HCT116 (cell line): Measurements from ENCODE around the gene ZDHHC21. TPM values are rescaled to one million over a fixed set of nuclear protein-coding genes. Genes with fewer than 3 reads are reported as not detected.

ENCODE experiments used
- ATAC-seq: fragments of 200-7000 bp; cut with Tn5 transposase; 2 replicates; pipeline ENCODE4 v1.9.1; 2020; ENCODE audit warnings: mild to moderate bottlenecking, moderate library complexity
- BruUV-seq: library from RNA; stranded (reverse); fragments of 400-500 nt; replicated peaks from 2 replicates; lab custom pipeline; 2021; lab: Mats Ljungman, UMichigan
- CTCF ChIA-PET: fragments of 300-600 bp; sonication (Branson Sonifier 250); formaldehyde crosslinking; loops from one replicate; lab custom pipeline; 2021; ENCODE audit warnings: antibody characterized with exemption; lab: Charles Lee
- POLR2A ChIA-PET: fragments of 300-600, 350-600 bp; sonication (Branson Sonifier 250); formaldehyde crosslinking; loops from one replicate; lab custom pipeline; 2021; ENCODE audit warnings: antibody characterized with exemption; lab: Charles Lee
- RAD21 ChIA-PET, 2 experiments: fragments of 300-600 bp; sonication (Branson Sonifier 250); formaldehyde crosslinking; loops; one replicate each; lab custom pipeline; 2023; ENCODE audit warnings: low total read pairs in 2 of 2; ENCODE audit not compliant: uncharacterized antibody in 2 of 2, unreplicated experiment in 2 of 2, low non-redundant PET in 1 of 2; lab: Charles Lee
- DNase-seq: peaks from one replicate; pipeline ENCODE4 v3.0.0-alpha.2; 2010; ENCODE audit warnings: low read depth, low spot score
- H2AFZ ChIP-seq: fragments of 200-600 bp; shearing (Covaris generic), sonication (generic); 2 replicates; pipeline ENCODE4 v1.6.1; 2017; ENCODE audit warnings: low read depth, mixed run types, mixed read lengths, antibody characterized with exemption, low read length; ENCODE audit not compliant: poor library complexity, severe bottlenecking
- H3K27ac ChIP-seq: 2 replicates; pipeline ENCODE4 v1.5.1; 2012; ENCODE audit warnings: low read depth, low read length
- H3K27me3 ChIP-seq: fragments of 200-600 bp; sonication (generic); 2 replicates; pipeline ENCODE4 v1.6.1; 2016; ENCODE audit warnings: mixed run types, low read length, mixed read lengths; ENCODE audit not compliant: insufficient read depth
- H3K36me3 ChIP-seq, 2 experiments: fragments of 200-500 bp in 1 of 2; fragments of 200-600 bp in 1 of 2; sonication (Bioruptor generic) in 1 of 2; sonication (generic) in 1 of 2; 2 replicates each; pipeline versions ENCODE4 v1.5.1 to v1.6.1; 2014 to 2016; ENCODE audit warnings: low read length in 2 of 2, inconsistent platforms in 1 of 2, mixed read lengths in 1 of 2, mixed run types in 1 of 2; ENCODE audit not compliant: insufficient read depth in 2 of 2, control insufficient read depth in 1 of 2
- H3K4me1 ChIP-seq, 2 experiments: fragments of 200-600 bp in 1 of 2; sonication (generic) in 1 of 2; 2 replicates each; pipeline versions ENCODE4 v1.5.1 to v1.6.1; 2012 to 2017; ENCODE audit warnings: low read length in 2 of 2, inconsistent platforms in 1 of 2, mild to moderate bottlenecking in 1 of 2, mixed read lengths in 1 of 2, mixed run types in 1 of 2, moderate library complexity in 1 of 2; ENCODE audit not compliant: insufficient read depth in 2 of 2, control insufficient read depth in 1 of 2
- H3K4me2 ChIP-seq: fragments of 200-600 bp; sonication (generic); 2 replicates; pipeline ENCODE4 v1.6.1; 2017; ENCODE audit warnings: mixed run types, low read length, mixed read lengths
- H3K4me3 ChIP-seq, 2 experiments: fragments of 200-600 bp in 1 of 2; sonication (generic) in 1 of 2; replicated peaks in 1 of 2; 2 replicates each; pipeline ENCODE4 v1.5.1; 2011 to 2016; ENCODE audit warnings: low read length in 2 of 2, control low read depth in 1 of 2, low read depth in 1 of 2, mild to moderate bottlenecking in 1 of 2, mixed read lengths in 1 of 2, mixed run types in 1 of 2
- H3K79me2 ChIP-seq: fragments of 200-600 bp; sonication (generic); 2 replicates; pipeline ENCODE4 v1.6.1; 2017; ENCODE audit warnings: mild to moderate bottlenecking, mixed run types, low read length, moderate library complexity, mixed read lengths; ENCODE audit not compliant: insufficient read depth
- H3K9ac ChIP-seq: fragments of 200-600 bp; sonication (generic); 2 replicates; pipeline ENCODE4 v1.6.1; 2016; ENCODE audit warnings: low read length, mixed read lengths
- H3K9me2 ChIP-seq: fragments of 200-600 bp; sonication (generic), shearing (Covaris generic); 2 replicates; pipeline ENCODE4 v1.6.1; 2017; ENCODE audit warnings: mixed run types, mild to moderate bottlenecking, moderate library complexity; ENCODE audit not compliant: insufficient read depth
- H3K9me3 ChIP-seq, 2 experiments: fragments of 200-500 bp in 1 of 2; fragments of 200-600 bp in 1 of 2; sonication (Bioruptor generic) in 1 of 2; sonication (generic) in 1 of 2; 2 replicates each; pipeline ENCODE4 v1.6.1; 2014 to 2017; ENCODE audit warnings: low read length in 2 of 2, mixed read lengths in 2 of 2, inconsistent platforms in 1 of 2, low read depth in 1 of 2, mild to moderate bottlenecking in 1 of 2, mixed run types in 1 of 2, moderate library complexity in 1 of 2; ENCODE audit not compliant: control insufficient read depth in 1 of 2, insufficient read depth in 1 of 2
- H4K20me1 ChIP-seq: fragments of 200-600 bp; sonication (generic), shearing (Covaris generic); 2 replicates; pipeline ENCODE4 v1.6.1; 2017; ENCODE audit warnings: mixed run types, mild to moderate bottlenecking, moderate library complexity; ENCODE audit not compliant: insufficient read depth
- ATF3 ChIP-seq: IDR thresholded peaks from 2 replicates; pipeline ENCODE4 v1.6.1; 2012
- CBX3 ChIP-seq: IDR thresholded peaks from 2 replicates; pipeline ENCODE4 v1.6.1; 2012; ENCODE audit warnings: low read depth
- CEBPB ChIP-seq: IDR thresholded peaks from 2 replicates; pipeline ENCODE4 v1.6.1; 2012; ENCODE audit warnings: low read depth
- EGR1 ChIP-seq: IDR thresholded peaks from 2 replicates; pipeline ENCODE4 v1.6.1; 2012; ENCODE audit warnings: low read depth
- ELF1 ChIP-seq: IDR thresholded peaks from 2 replicates; pipeline ENCODE4 v1.6.1; 2012; ENCODE audit warnings: low read depth, borderline replicate concordance
- EZH2 ChIP-seq: fragments of 200-600 bp; sonication (generic); IDR thresholded peaks from 2 replicates; pipeline ENCODE4 v1.6.1; 2017; ENCODE audit warnings: antibody characterized with exemption, mixed run types
- FOSL1 ChIP-seq: IDR thresholded peaks from 2 replicates; pipeline ENCODE4 v1.6.1; 2012; ENCODE audit warnings: low read depth
- JUND ChIP-seq: IDR thresholded peaks from 2 replicates; pipeline ENCODE4 v1.6.1; 2012
- POLR2A ChIP-seq: IDR thresholded peaks from 2 replicates; pipeline ENCODE4 v1.7.0; 2011; ENCODE audit warnings: borderline replicate concordance; ENCODE audit not compliant: insufficient read depth, insufficient read length; ENCODE audit errors: extremely low read depth
- RAD21 ChIP-seq: IDR thresholded peaks from 2 replicates; pipeline ENCODE4 v1.6.1; 2012; ENCODE audit warnings: low read depth, mild to moderate bottlenecking
- SIN3A ChIP-seq: IDR thresholded peaks from 2 replicates; pipeline ENCODE4 v1.6.1; 2012; ENCODE audit warnings: low read depth
- SP1 ChIP-seq: IDR thresholded peaks from 2 replicates; pipeline ENCODE4 v1.6.1; 2012; ENCODE audit warnings: low read depth
- SRF ChIP-seq: IDR thresholded peaks from 2 replicates; pipeline ENCODE4 v1.6.1; 2012; ENCODE audit warnings: low read depth
- TCF7L2 ChIP-seq: IDR thresholded peaks from 2 replicates; pipeline ENCODE4 v1.7.0; 2011; ENCODE audit warnings: borderline replicate concordance, inconsistent platforms; ENCODE audit not compliant: insufficient read depth, insufficient read length; ENCODE audit errors: extremely low read depth
- YY1 ChIP-seq: IDR thresholded peaks from 2 replicates; pipeline ENCODE4 v1.6.1; 2011; ENCODE audit warnings: low read length, low read depth, moderate library complexity, mild to moderate bottlenecking; ENCODE audit not compliant: insufficient replicate concordance; ENCODE audit errors: extremely low read depth
- ZFX ChIP-seq: fragments of 450-650 bp; IDR thresholded peaks from 2 replicates; pipeline ENCODE4 v1.6.1; 2017
- ZNF274 ChIP-seq: fragments of 200-500 bp; sonication (Bioruptor generic); IDR thresholded peaks from 2 replicates; pipeline ENCODE4 v1.6.1; 2014; ENCODE audit warnings: mild to moderate bottlenecking, low read depth, low read length, inconsistent platforms
- intact Hi-C: fragments of 100-400 bp; cut with micrococcal nuclease; formaldehyde crosslinking; loops from 2 replicates; pipeline ENCODE4 v1.10.0; 2022
- total RNA-seq: library from RNA; stranded (reverse); gene quantifications from one replicate; pipeline ENCODE4 v1.2.1, GENCODE V29; 2021; ENCODE audit not compliant: unreplicated experiment
- TF ChIP-seq, protein P1 (sequence below): IDR thresholded peaks from 2 replicates; pipeline ENCODE4 v1.6.1; 2012; ENCODE audit warnings: low read depth
- TF ChIP-seq, protein P2 (sequence below): IDR thresholded peaks from 2 replicates; pipeline ENCODE4 v1.6.1; 2012
- TF ChIP-seq, protein P3 (sequence below), 3 experiments: fragments of 200-600 bp in 1 of 3; sonication (generic) in 1 of 3; IDR thresholded peaks in 2 of 3; conservative IDR thresholded peaks in 1 of 3; 2 replicates each; pipeline ENCODE4 v1.5.1; 2012 to 2017; ENCODE audit warnings: low read depth in 2 of 3, low read length in 2 of 3, antibody characterized with exemption in 1 of 3, borderline replicate concordance in 1 of 3, control low read depth in 1 of 3, mild to moderate bottlenecking in 1 of 3, mixed read lengths in 1 of 3, mixed run types in 1 of 3, moderate library complexity in 1 of 3; ENCODE audit not compliant: insufficient read depth in 1 of 3

The ZDHHC21 gene
- total RNA-seq, 1 experiment from 2014 or later = 5.9 TPM

GRCh38 chr9:14608540-14608939 lies 84.7 kb downstream of the ZDHHC21 start:
- Histone ChIP-seq H3K9me3 (no peaks in the 10 kb centered on the region), H4K20me1 (no peaks in the 10 kb centered on the region), H3K27me3 (no peaks in the 10 kb centered on the region), H3K9ac (no peak overlapping the region), H3K36me3 (no peaks in the 10 kb centered on the region), H3K79me2 (no peaks in the 10 kb centered on the region), H2AFZ (no peak overlapping the region), H3K4me3 (no peak overlapping the region), H3K4me2 (no peak overlapping the region), H3K4me1 (no peaks in the 10 kb centered on the region), H3K27ac (no peak overlapping the region), H3K9me2 (no peaks in the 10 kb centered on the region)
- no peak for TF ChIP-seq EZH2
- no peak for TF ChIP-seq ELF1
- no peak for TF ChIP-seq SP1
- TF ChIP-seq SIN3A = no peak
- no peak for TF ChIP-seq JUND
- no peak for TF ChIP-seq SRF
- no peak for TF ChIP-seq TCF7L2
- TF ChIP-seq POLR2A = no peak
- TF ChIP-seq EGR1 = no peak
- TF ChIP-seq, protein P1, sequence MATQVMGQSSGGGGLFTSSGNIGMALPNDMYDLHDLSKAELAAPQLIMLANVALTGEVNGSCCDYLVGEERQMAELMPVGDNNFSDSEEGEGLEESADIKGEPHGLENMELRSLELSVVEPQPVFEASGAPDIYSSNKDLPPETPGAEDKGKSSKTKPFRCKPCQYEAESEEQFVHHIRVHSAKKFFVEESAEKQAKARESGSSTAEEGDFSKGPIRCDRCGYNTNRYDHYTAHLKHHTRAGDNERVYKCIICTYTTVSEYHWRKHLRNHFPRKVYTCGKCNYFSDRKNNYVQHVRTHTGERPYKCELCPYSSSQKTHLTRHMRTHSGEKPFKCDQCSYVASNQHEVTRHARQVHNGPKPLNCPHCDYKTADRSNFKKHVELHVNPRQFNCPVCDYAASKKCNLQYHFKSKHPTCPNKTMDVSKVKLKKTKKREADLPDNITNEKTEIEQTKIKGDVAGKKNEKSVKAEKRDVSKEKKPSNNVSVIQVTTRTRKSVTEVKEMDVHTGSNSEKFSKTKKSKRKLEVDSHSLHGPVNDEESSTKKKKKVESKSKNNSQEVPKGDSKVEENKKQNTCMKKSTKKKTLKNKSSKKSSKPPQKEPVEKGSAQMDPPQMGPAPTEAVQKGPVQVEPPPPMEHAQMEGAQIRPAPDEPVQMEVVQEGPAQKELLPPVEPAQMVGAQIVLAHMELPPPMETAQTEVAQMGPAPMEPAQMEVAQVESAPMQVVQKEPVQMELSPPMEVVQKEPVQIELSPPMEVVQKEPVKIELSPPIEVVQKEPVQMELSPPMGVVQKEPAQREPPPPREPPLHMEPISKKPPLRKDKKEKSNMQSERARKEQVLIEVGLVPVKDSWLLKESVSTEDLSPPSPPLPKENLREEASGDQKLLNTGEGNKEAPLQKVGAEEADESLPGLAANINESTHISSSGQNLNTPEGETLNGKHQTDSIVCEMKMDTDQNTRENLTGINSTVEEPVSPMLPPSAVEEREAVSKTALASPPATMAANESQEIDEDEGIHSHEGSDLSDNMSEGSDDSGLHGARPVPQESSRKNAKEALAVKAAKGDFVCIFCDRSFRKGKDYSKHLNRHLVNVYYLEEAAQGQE = no peak
- no peak for TF ChIP-seq CEBPB
- no peak for TF ChIP-seq ZFX
- TF ChIP-seq CBX3 = no peak
- no peak for TF ChIP-seq ZNF274
- no peak for TF ChIP-seq RAD21
- TF ChIP-seq, protein P2, sequence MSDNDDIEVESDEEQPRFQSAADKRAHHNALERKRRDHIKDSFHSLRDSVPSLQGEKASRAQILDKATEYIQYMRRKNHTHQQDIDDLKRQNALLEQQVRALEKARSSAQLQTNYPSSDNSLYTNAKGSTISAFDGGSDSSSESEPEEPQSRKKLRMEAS = no peak
- TF ChIP-seq ATF3 = no peak
- TF ChIP-seq FOSL1 = no peak
- TF ChIP-seq, protein P3, sequence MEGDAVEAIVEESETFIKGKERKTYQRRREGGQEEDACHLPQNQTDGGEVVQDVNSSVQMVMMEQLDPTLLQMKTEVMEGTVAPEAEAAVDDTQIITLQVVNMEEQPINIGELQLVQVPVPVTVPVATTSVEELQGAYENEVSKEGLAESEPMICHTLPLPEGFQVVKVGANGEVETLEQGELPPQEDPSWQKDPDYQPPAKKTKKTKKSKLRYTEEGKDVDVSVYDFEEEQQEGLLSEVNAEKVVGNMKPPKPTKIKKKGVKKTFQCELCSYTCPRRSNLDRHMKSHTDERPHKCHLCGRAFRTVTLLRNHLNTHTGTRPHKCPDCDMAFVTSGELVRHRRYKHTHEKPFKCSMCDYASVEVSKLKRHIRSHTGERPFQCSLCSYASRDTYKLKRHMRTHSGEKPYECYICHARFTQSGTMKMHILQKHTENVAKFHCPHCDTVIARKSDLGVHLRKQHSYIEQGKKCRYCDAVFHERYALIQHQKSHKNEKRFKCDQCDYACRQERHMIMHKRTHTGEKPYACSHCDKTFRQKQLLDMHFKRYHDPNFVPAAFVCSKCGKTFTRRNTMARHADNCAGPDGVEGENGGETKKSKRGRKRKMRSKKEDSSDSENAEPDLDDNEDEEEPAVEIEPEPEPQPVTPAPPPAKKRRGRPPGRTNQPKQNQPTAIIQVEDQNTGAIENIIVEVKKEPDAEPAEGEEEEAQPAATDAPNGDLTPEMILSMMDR (IDR thresholded peaks at IDR 0.05 in 2 of 3, conservative IDR thresholded peaks at IDR 0.05 in 1 of 3; ENCODE audit: borderline replicate concordance in 1 of 3, insufficient read depth in 1 of 3, low read depth in 2 of 3, low read length in 2 of 3) = no peak
- no peak for TF ChIP-seq YY1
- ChIA-PET CTCF (no interaction called here), RAD21 (no interaction called here), POLR2A (no interaction called here)
- no peak for DNase-seq
- no TSS peak for BruUV-seq
- intact Hi-C loops = no loop called here
- no peak for ATAC-seq
